GM12878 (cell line): ENCODE measurements around the gene GRXCR2. TPM values are rescaled to one million over a fixed set of nuclear protein-coding genes. Genes with fewer than 3 reads are reported as not detected.

ENCODE experiments used
- ATAC-seq: fragments of 200-7000 bp; cut with Tn5 transposase; 3 replicates; pipeline ENCODE4 v1.9.1; 2020; ENCODE audit warnings: mild to moderate bottlenecking, moderate library complexity
- BruUV-seq: library from RNA; stranded (reverse); fragments of 400-500 nt; replicated peaks from 2 replicates; lab custom pipeline; 2021; lab: Mats Ljungman, UMichigan
- CTCF ChIA-PET: fragments of 300-600 bp; sonication (Branson Sonifier 250); formaldehyde crosslinking; extraction: SDS; loops from one replicate; lab custom pipeline; 2021; ENCODE audit warnings: inconsistent platforms; lab: Yijun Ruan, JAX
- POLR2A ChIA-PET: fragments of 350-600 bp; formaldehyde crosslinking; extraction: SDS; loops from one replicate; lab custom pipeline; 2021; ENCODE audit warnings: inconsistent platforms; lab: Charles Lee
- RAD21 ChIA-PET: fragments of 300-600 bp; sonication (Branson Sonifier 250); formaldehyde crosslinking; loops from one replicate; lab custom pipeline; 2023; ENCODE audit warnings: antibody characterized with exemption; ENCODE audit not compliant: unreplicated experiment; lab: Charles Lee
- SMC1A ChIA-PET: fragments of 300-600 bp; sonication (Branson Sonifier 250); formaldehyde crosslinking; loops from one replicate; lab custom pipeline; 2023; ENCODE audit not compliant: unreplicated experiment, uncharacterized antibody; lab: Charles Lee
- DNase-seq: peaks from one replicate; pipeline ENCODE4 v3.0.0-alpha.2; 2011; ENCODE audit warnings: low read depth, low spot score
- FAIRE-seq: peaks from 3 replicates; lab custom pipeline; 2011; peaks lifted over from hg19 to GRCh38; lab: Jason Lieb, UNC
- H2AFZ ChIP-seq: 2 replicates; pipeline ENCODE4 v1.6.0; 2011; ENCODE audit warnings: low read depth, low read length, control low read depth; ENCODE audit not compliant: control insufficient read depth
- H3K27ac ChIP-seq: 2 replicates; pipeline ENCODE4 v1.5.1; 2011; ENCODE audit warnings: control low read depth; ENCODE audit not compliant: control insufficient read depth, insufficient read depth
- H3K27me3 ChIP-seq, 2 experiments: replicated peaks in 1 of 2; 2 replicates each; pipeline versions ENCODE4 v1.6.0 to v1.6.1; 2011; ENCODE audit warnings: low read length in 1 of 2; ENCODE audit not compliant: control insufficient read depth in 2 of 2, insufficient read depth in 2 of 2
- H3K36me3 ChIP-seq, 2 experiments: 2 replicates each; pipeline ENCODE4 v1.5.1; 2011; ENCODE audit warnings: low read length in 1 of 2; ENCODE audit not compliant: control insufficient read depth in 2 of 2, insufficient read depth in 2 of 2
- H3K4me1 ChIP-seq: 2 replicates; pipeline ENCODE4 v1.6.1; 2011; ENCODE audit warnings: mild to moderate bottlenecking, low read length, moderate library complexity, mixed read lengths; ENCODE audit not compliant: control insufficient read depth, insufficient read depth
- H3K4me2 ChIP-seq: 2 replicates; pipeline ENCODE4 v1.6.0; 2011; ENCODE audit warnings: control low read depth; ENCODE audit not compliant: control insufficient read depth, insufficient read depth
- H3K4me3 ChIP-seq: fragments of 200-600 bp; sonication (generic); 2 replicates; pipeline ENCODE4 v1.5.1; 2016
- H3K79me2 ChIP-seq: 2 replicates; pipeline ENCODE4 v1.6.0; 2011; ENCODE audit warnings: low read length; ENCODE audit not compliant: control insufficient read depth, insufficient read depth
- H3K9ac ChIP-seq: 2 replicates; pipeline ENCODE4 v1.8.0; 2011; ENCODE audit warnings: low read length, control low read depth, mixed read lengths; ENCODE audit not compliant: control insufficient read depth, insufficient read depth
- H3K9me3 ChIP-seq: replicated peaks from 3 replicates; pipeline ENCODE4 v1.5.1; 2011; ENCODE audit warnings: mild to moderate bottlenecking, low read length; ENCODE audit not compliant: control insufficient read depth, insufficient read depth
- H4K20me1 ChIP-seq: 2 replicates; pipeline ENCODE4 v1.6.0; 2011; ENCODE audit not compliant: control insufficient read depth, insufficient read depth
- CHD1 ChIP-seq: IDR thresholded peaks from 2 replicates; pipeline ENCODE4 v1.6.1; 2012; ENCODE audit warnings: low read depth, low read length, improper control_type of control experiment
- CHD2 ChIP-seq: IDR thresholded peaks from 2 replicates; pipeline ENCODE4 v1.6.1; 2011; ENCODE audit warnings: low read depth, low read length, improper control_type of control experiment, borderline replicate concordance
- HSF1 ChIP-seq: fragments of 150-350 bp; IDR thresholded peaks from 2 replicates; pipeline ENCODE4 v1.6.1; 2014; ENCODE audit warnings: mild to moderate bottlenecking, low read depth, low read length
- IRF4 ChIP-seq: IDR thresholded peaks from 2 replicates; pipeline ENCODE4 v1.6.1; 2011; ENCODE audit warnings: low read depth, low read length
- MYC ChIP-seq: IDR thresholded peaks from 2 replicates; pipeline ENCODE4 v1.6.1; 2011; ENCODE audit warnings: mild to moderate bottlenecking, low read length, moderate library complexity, inconsistent platforms; ENCODE audit not compliant: insufficient read depth, insufficient replicate concordance, insufficient read length, severe bottlenecking
- NBN ChIP-seq: fragments of 450-650 bp; IDR thresholded peaks from 2 replicates; pipeline ENCODE4 v1.6.1; 2016
- PAX8 ChIP-seq: fragments of 450-650 bp; IDR thresholded peaks from 2 replicates; pipeline ENCODE4 v1.6.1; 2017; ENCODE audit warnings: mild to moderate bottlenecking, moderate library complexity
- PBX3 ChIP-seq: IDR thresholded peaks from 2 replicates; pipeline ENCODE4 v1.6.1; 2011; ENCODE audit warnings: mild to moderate bottlenecking, low read depth, low read length, moderate library complexity; ENCODE audit not compliant: insufficient replicate concordance
- POU2F2 ChIP-seq: IDR thresholded peaks from 3 replicates; pipeline ENCODE4 v1.6.1; 2011; ENCODE audit warnings: low read depth, mild to moderate bottlenecking, low read length, borderline replicate concordance
- SRF ChIP-seq, 2 experiments: IDR thresholded peaks; 2 replicates each; pipeline ENCODE4 v1.6.1; 2011; ENCODE audit warnings: low read depth in 2 of 2, low read length in 2 of 2, mild to moderate bottlenecking in 1 of 2, moderate library complexity in 1 of 2
- STAT3 ChIP-seq: IDR thresholded peaks from 2 replicates; pipeline ENCODE4 v1.6.1; 2011; ENCODE audit warnings: low read depth, low read length, improper control_type of control experiment
- TARDBP ChIP-seq: IDR thresholded peaks from 2 replicates; pipeline ENCODE4 v1.6.1; 2016; ENCODE audit warnings: borderline replicate concordance
- WGBS: methylation state at CpG from one replicate; pipeline ENCODE4 v1.1.6; 2016; ENCODE audit warnings: low lambda C conversion rate; ENCODE audit not compliant: insufficient replicate concordance, insufficient coverage; ENCODE audit errors: missing lambda C conversion rate; 5-methylcytosine and 5-hydroxymethylcytosine counted together
- in situ Hi-C: fragments of 300-500 bp; cut with MboI; formaldehyde crosslinking; loops from 9 replicates; pipeline ENCODE4 v1.14.3; 2018; ENCODE audit warnings: mixed read lengths
- intact Hi-C: fragments of 100-400 bp; cut with micrococcal nuclease; formaldehyde crosslinking; loops from one replicate; pipeline ENCODE4 v1.14.2; 2022; ENCODE audit not compliant: unreplicated experiment
- polyA plus RNA-seq, 11 experiments: library from polyadenylated mRNA; depleted of rRNA in 4 of 11; unstranded in 6 of 11; stranded (reverse) in 5 of 11; fragments of >200 nt; fragmentation: Nextera tagmentation in 4 of 11; fragmentation: Illumina TruSeq in 1 of 11; extraction: Ambion mirVana in 4 of 11; extraction: Trizol in 1 of 11; gene quantifications; 1 replicate in 1 of 11; 2 replicates in 10 of 11; pipeline versions ENCODE4 v1.2.1 to v1.2.3, GENCODE V29; 2011 to 2016; ENCODE audit warnings: inconsistent platforms in 2 of 11, missing spikeins in 2 of 11, low read depth in 1 of 11
- total RNA-seq, 4 experiments: library from RNA; depleted of rRNA in 3 of 4; stranded (reverse); fragments of >200 nt in 3 of 4; fragmentation: Illumina TruSeq in 1 of 4; extraction: Trizol in 1 of 4; gene quantifications; 2 replicates each; pipeline versions ENCODE4 v1.2.1 to v1.2.3, GENCODE V29; 2013 to 2021

Gene GRXCR2
- total and polyA plus RNA-seq, 10 of the 15 experiments (the other 5 are each of a cell fraction or from before 2014, with no cell fraction given), result not detected

- Histone ChIP-seq H3K4me3 (no peak overlapping the region), H3K9me3 (no peaks in the 10 kb centered on the region), H3K27me3 (no peaks in the 10 kb centered on the region), H2AFZ (no peak overlapping the region), H3K4me1 (no peaks in the 10 kb centered on the region), H3K27ac (no peak overlapping the region), H4K20me1 (no peaks in the 10 kb centered on the region), H3K36me3 (no peaks in the 10 kb centered on the region), H3K79me2 (no peaks in the 10 kb centered on the region), H3K4me2 (no peak overlapping the region), H3K9ac (no peak overlapping the region)
- intact Hi-C loops (no loop called here), in situ Hi-C loops (no loop called here)
- no TSS peak for BruUV-seq
- ChIA-PET POLR2A (no interaction called here), CTCF (no interaction called here), RAD21 (no interaction called here), SMC1A (no interaction called here)
- WGBS, result 50% methylated on average over 3 of the region's 3 CpGs
- ATAC-seq (no peak), DNase-seq (no peak), FAIRE-seq (no peak)
- no peak for TF ChIP-seq CHD2
- no peak for TF ChIP-seq POU2F2
- TF ChIP-seq SRF (IDR thresholded peaks at IDR 0.05; ENCODE audit: low read depth in 2 of 2, low read length in 2 of 2), result no peak
- no peak for TF ChIP-seq MYC
- TF ChIP-seq NBN, result no peak
- no peak for TF ChIP-seq PAX8
- no peak for TF ChIP-seq HSF1
- no peak for TF ChIP-seq PBX3
- TF ChIP-seq STAT3, result no peak
- TF ChIP-seq IRF4, result no peak
- TF ChIP-seq CHD1, result no peak
- no peak for TF ChIP-seq TARDBP
Observed at GRCh38 chr5:145840458-145841132, 32.2 kb downstream of the GRXCR2 start.
